Fibroblast of skin of right quadriceps (primary cell): ENCODE data around the gene B4GALNT1.
"Not testable (repeated sequence)": the region's sequence is repeated elsewhere in the genome, so short reads cannot be mapped to it uniquely, and the experiment has no call there.

ENCODE experiments used
- DNase-seq: peaks from one replicate; pipeline ENCODE4 v3.0.0-alpha.2; 2013

The B4GALNT1 gene

GRCh38 chr12:57620245-57620935, 12.6 kb downstream of the B4GALNT1 start:
- DNase-seq = no peak

GRCh38 chr12:57619434-57620244, 13.4 kb downstream of the B4GALNT1 start:
- no peak for DNase-seq

GRCh38 chr12:57618966-57619433, 14.0 kb downstream of the B4GALNT1 start:
- DNase-seq = no peak

- DNase-seq = not testable (repeated sequence)
These were observed 14.6 kb downstream of the B4GALNT1 start for GRCh38 chr12:57618431-57618830.

- DNase-seq = no peak
These were observed 15.1 kb downstream of the B4GALNT1 start for GRCh38 chr12:57617942-57618341.

- DNase-seq = peak; percentile 76
These were observed 16.5 kb downstream of the B4GALNT1 start for GRCh38 chr12:57616383-57617101.

- DNase-seq = no peak
These were observed 17.4 kb downstream of the B4GALNT1 start for GRCh38 chr12:57615637-57616036.

- DNase-seq = no peak
These were observed 18.0 kb downstream of the B4GALNT1 start for GRCh38 chr12:57614948-57615500.

GRCh38 chr12:57614178-57614947, 18.6 kb downstream of the B4GALNT1 start:
- no peak for DNase-seq

- DNase-seq = no peak
These were observed 19.4 kb downstream of the B4GALNT1 start for GRCh38 chr12:57613427-57614109.

- DNase-seq = no peak
These were observed 20.1 kb downstream of the B4GALNT1 start for GRCh38 chr12:57612711-57613426.

GRCh38 chr12:57611827-57612710, 20.9 kb downstream of the B4GALNT1 start:
- no peak for DNase-seq

GRCh38 chr12:57611108-57611826, 21.7 kb downstream of the B4GALNT1 start, which contains the start of gene ARHGEF25:
Gene ARHGEF25, plus strand, starts transcription at chr12:57611435. Its CDS starts 460 bp downstream, at chr12:57611895.
- DNase-seq = peak; percentile 71

GRCh38 chr12:57610554-57611107, 22.4 kb downstream of the B4GALNT1 start:
- peak; percentile 21 for DNase-seq

GRCh38 chr12:57609781-57610553, 23.0 kb downstream of the B4GALNT1 start:
- DNase-seq = no peak

- DNase-seq = no peak
These were observed 23.8 kb downstream of the B4GALNT1 start for GRCh38 chr12:57609101-57609780.

GRCh38 chr12:57607958-57608663, 24.9 kb downstream of the B4GALNT1 start:
- DNase-seq = no peak
